HepG2 (cell line): ENCODE results near the gene TMCC2. TPM values are rescaled to one million over a fixed set of nuclear protein-coding genes. Genes with fewer than 3 reads are reported as not detected.
A peak's percentile ranks its signal among the peaks of the same experiment; 100 is the strongest.

Experiments
- BCLAF1 ChIP-seq: fragments of 450-650 bp; IDR thresholded peaks from 2 replicates; pipeline ENCODE4 v1.6.1; 2017; ENCODE audit warnings: mild to moderate bottlenecking
- BRD4 ChIP-seq: sonication (generic); formaldehyde crosslinking; IDR thresholded peaks from 2 replicates; pipeline ENCODE4 v1.4.0; 2020; ENCODE audit warnings: missing genetic modification reagents
- E2F2 ChIP-seq: sonication (generic); formaldehyde crosslinking; IDR thresholded peaks from 2 replicates; pipeline ENCODE4 v1.4.0; 2020; ENCODE audit warnings: missing genetic modification reagents, borderline replicate concordance
- ELF4 ChIP-seq: sonication (generic); formaldehyde crosslinking; IDR thresholded peaks from 2 replicates; pipeline ENCODE4 v1.5.0; 2020; ENCODE audit warnings: missing genetic modification reagents, mild to moderate bottlenecking, moderate library complexity, borderline replicate concordance
- HCFC1 ChIP-seq: fragments of 150-350 bp; IDR thresholded peaks from 2 replicates; pipeline ENCODE4 v1.6.1; 2014; ENCODE audit warnings: low read depth, low read length
- HNRNPH1 ChIP-seq: fragments of 200-400 bp; formaldehyde crosslinking; optimal IDR thresholded peaks from 2 replicates; pipeline ENCODE3; 2017; ENCODE audit warnings: mild to moderate bottlenecking, low read depth, low read length
- HNRNPLL ChIP-seq: fragments of 200-400 bp; formaldehyde crosslinking; IDR thresholded peaks from 2 replicates; pipeline ENCODE4 v1.6.1; 2017; ENCODE audit warnings: mild to moderate bottlenecking, low read depth, low read length; ENCODE audit not compliant: poor library complexity, severe bottlenecking
- KAT8 ChIP-seq: IDR thresholded peaks from 2 replicates; pipeline ENCODE4 v1.6.1; 2016; ENCODE audit warnings: missing genetic modification reagents, missing compliant biosample characterization
- KMT2A ChIP-seq: sonication (generic); formaldehyde crosslinking; IDR thresholded peaks from 2 replicates; pipeline ENCODE4 v1.4.0; 2020; ENCODE audit warnings: missing genetic modification reagents
- MED1 ChIP-seq: sonication (generic); formaldehyde crosslinking; IDR thresholded peaks from 2 replicates; pipeline ENCODE4 v1.4.0; 2020; ENCODE audit warnings: missing genetic modification reagents
- NRL ChIP-seq: sonication (generic); formaldehyde crosslinking; IDR thresholded peaks from 2 replicates; pipeline ENCODE4 v1.5.0; 2020; ENCODE audit warnings: missing genetic modification reagents, mild to moderate bottlenecking, moderate library complexity, borderline replicate concordance
- SOX6 ChIP-seq, 2 experiments: fragments of 450-650 bp in 1 of 2; sonication (generic) in 1 of 2; formaldehyde crosslinking in 1 of 2; IDR thresholded peaks; 2 replicates each; pipeline versions ENCODE4 v1.4.0 to v1.6.1; 2017 to 2020; ENCODE audit warnings: antibody characterized with exemption in 1 of 2, mild to moderate bottlenecking in 1 of 2, missing genetic modification reagents in 1 of 2
- STAT6 ChIP-seq: sonication (generic); formaldehyde crosslinking; IDR thresholded peaks from 2 replicates; pipeline ENCODE4 v1.4.0; 2020; ENCODE audit warnings: missing genetic modification reagents, mild to moderate bottlenecking, borderline replicate concordance
- TFAP4 ChIP-seq: sonication (generic); IDR thresholded peaks from 2 replicates; pipeline ENCODE4 v1.6.1; 2016; ENCODE audit warnings: low read depth, borderline replicate concordance
- TOE1 ChIP-seq: sonication (generic); formaldehyde crosslinking; IDR thresholded peaks from 2 replicates; pipeline ENCODE4 v1.4.0; 2020; ENCODE audit warnings: mild to moderate bottlenecking, missing genetic modification reagents
- ZFP1 ChIP-seq: IDR thresholded peaks from 2 replicates; pipeline ENCODE4 v1.6.1; 2016
- ZNF274 ChIP-seq: sonication (generic); formaldehyde crosslinking; IDR thresholded peaks from 2 replicates; pipeline ENCODE4 v1.5.1; 2020; ENCODE audit warnings: mild to moderate bottlenecking, missing genetic modification reagents
- ZNF629 ChIP-seq: sonication (generic); formaldehyde crosslinking; conservative IDR thresholded peaks from 2 replicates; pipeline ENCODE4 v1.5.0; 2020; ENCODE audit warnings: missing genetic modification reagents
- ZNF782 ChIP-seq: sonication (generic); formaldehyde crosslinking; IDR thresholded peaks from 2 replicates; pipeline ENCODE4 v1.4.0; 2020; ENCODE audit warnings: missing genetic modification reagents, mild to moderate bottlenecking, borderline replicate concordance
- ZSCAN12 ChIP-seq: sonication (generic); formaldehyde crosslinking; IDR thresholded peaks from 2 replicates; pipeline ENCODE4 v1.9.0; 2021; ENCODE audit warnings: mild to moderate bottlenecking, missing genetic modification reagents
- polyA plus RNA-seq, 8 experiments: library from polyadenylated mRNA; depleted of rRNA in 3 of 8; stranded (reverse) in 7 of 8; unstranded in 1 of 8; fragments of >200 nt; fragmentation: Illumina TruSeq in 4 of 8; extraction: Trizol in 4 of 8; gene quantifications; 2 replicates each; pipeline versions ENCODE4 v1.2.1 to v1.2.3, GENCODE V29; 2011 to 2016; ENCODE audit warnings: low read depth in 4 of 8, missing spikeins in 1 of 8, mixed read lengths in 1 of 8; ENCODE audit not compliant: insufficient read depth in 1 of 8
- total RNA-seq, 5 experiments: library from RNA; depleted of rRNA; stranded (reverse); fragments of >200 nt; fragmentation: Illumina TruSeq; extraction: Trizol; gene quantifications; 2 replicates each; pipeline ENCODE4 v1.2.3, GENCODE V29; 2016; ENCODE audit warnings: low read depth in 1 of 5
- TF ChIP-seq, protein P1 (sequence below): fragments of 450-650 bp; IDR thresholded peaks from 2 replicates; pipeline ENCODE4 v1.6.1; 2017

Gene TMCC2
- total and polyA plus RNA-seq, 2 of the 13 experiments (the other 11 are each of a cell fraction or from before 2014, with no cell fraction given), result 0.12 to 0.24 TPM

DNA sequence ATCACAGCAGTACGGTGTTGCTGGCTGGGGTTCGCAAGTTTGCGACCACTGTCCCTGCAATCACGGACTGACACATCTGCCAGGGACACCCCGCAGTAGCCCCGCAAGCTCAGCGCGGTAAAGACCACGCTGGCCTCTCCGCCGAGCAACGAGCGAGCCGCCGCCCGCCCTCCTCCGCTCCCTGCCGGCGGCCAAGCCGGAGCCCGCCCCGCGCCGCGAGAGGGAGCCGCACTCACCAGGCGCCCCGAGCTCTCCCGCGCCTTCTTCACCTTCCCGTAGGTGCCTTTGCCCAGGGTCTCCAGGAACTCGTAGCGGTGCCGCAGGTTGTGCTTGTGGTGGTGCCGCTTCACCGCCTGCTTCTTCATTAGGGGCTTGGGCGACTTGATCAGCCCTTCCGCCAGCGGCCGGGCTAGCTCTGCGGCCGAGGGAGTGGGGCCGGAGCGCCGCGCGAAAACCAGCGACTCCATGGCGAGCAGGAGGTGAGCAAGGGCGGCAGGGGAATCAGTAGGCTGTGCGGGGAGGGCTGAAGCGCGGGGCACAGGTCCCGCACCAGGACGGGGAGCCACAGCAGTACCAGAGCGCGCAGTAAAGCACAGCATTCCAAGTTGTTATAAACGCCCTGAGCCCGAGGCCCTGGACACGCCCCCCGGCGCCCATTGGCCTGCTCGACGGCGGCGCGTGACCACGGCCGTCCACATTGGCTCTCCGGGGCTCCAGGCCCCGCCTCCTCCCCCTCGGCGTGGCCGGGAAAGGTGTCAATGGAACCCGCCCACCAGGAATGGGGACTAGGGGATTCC lies 93.6 kb downstream of the TMCC2 start, which contains the start of gene NUAK2 (continued):
- TF ChIP-seq NRL (CRISPR knock-in tag) (peak; percentile 61), ZSCAN12 (CRISPR knock-in tag) (no peak), BRD4 (CRISPR knock-in tag) (0 out of 2 replicates have a peak, but pooled peaks have one; percentile 32), TOE1 (CRISPR knock-in tag) (no peak), E2F2 (no peak), HCFC1 (no peak), BCLAF1 (no peak), STAT6 (CRISPR knock-in tag) (no peak), KMT2A (CRISPR knock-in tag) (peak; percentile 70), KAT8 (CRISPR knock-in tag) (0 out of 2 replicates have a peak, but pooled peaks have one; percentile 21), ELF4 (CRISPR knock-in tag) (no peak), ZNF629 (CRISPR knock-in tag) (no peak), ZNF782 (no peak), HNRNPH1 (no peak), ZNF274 (CRISPR knock-in tag) (peak; percentile 87; the same call in 1 of the 2 replicates), MED1 (CRISPR knock-in tag) (no peak), HNRNPLL (peak; percentile 50), ZFP1 (CRISPR knock-in tag) (no peak), TFAP4 (no peak; the same call in 1 of the 2 replicates), SOX6 (IDR thresholded peaks at IDR 0.05) (no peak), SOX6 (CRISPR knock-in tag; IDR thresholded peaks at IDR 0.05) (peak; percentile 48; the same call in 1 of the 2 replicates)
- TF ChIP-seq, protein P1, sequence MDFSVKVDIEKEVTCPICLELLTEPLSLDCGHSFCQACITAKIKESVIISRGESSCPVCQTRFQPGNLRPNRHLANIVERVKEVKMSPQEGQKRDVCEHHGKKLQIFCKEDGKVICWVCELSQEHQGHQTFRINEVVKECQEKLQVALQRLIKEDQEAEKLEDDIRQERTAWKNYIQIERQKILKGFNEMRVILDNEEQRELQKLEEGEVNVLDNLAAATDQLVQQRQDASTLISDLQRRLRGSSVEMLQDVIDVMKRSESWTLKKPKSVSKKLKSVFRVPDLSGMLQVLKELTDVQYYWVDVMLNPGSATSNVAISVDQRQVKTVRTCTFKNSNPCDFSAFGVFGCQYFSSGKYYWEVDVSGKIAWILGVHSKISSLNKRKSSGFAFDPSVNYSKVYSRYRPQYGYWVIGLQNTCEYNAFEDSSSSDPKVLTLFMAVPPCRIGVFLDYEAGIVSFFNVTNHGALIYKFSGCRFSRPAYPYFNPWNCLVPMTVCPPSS, result no peak
